Calu3 (cell line): Measurements from ENCODE around the gene ASTN2. TPM values are rescaled to one million over a fixed set of nuclear protein-coding genes. Genes with fewer than 3 reads are reported as not detected.

Experiments
- BruUV-seq: library from RNA; stranded (reverse); fragments of 400-500 nt; replicated peaks from 2 replicates; lab custom pipeline; 2021; lab: Mats Ljungman, UMichigan
- CTCF ChIA-PET: fragments of 300-600 bp; sonication (Branson Sonifier 250); formaldehyde crosslinking; loops from one replicate; lab custom pipeline; 2022; ENCODE audit warnings: antibody characterized with exemption; lab: Charles Lee
- DNase-seq: peaks from one replicate; pipeline ENCODE4 v3.0.0; 2022
- H3K27ac Mint-ChIP-seq: one replicate; pipeline ENCODE4 v1.8.0; 2022; ENCODE audit warnings: mixed read lengths; ENCODE audit not compliant: unreplicated experiment
- H3K27me3 Mint-ChIP-seq: one replicate; pipeline ENCODE4 v1.8.0; 2022; ENCODE audit warnings: mixed read lengths; ENCODE audit not compliant: unreplicated experiment
- H3K36me3 Mint-ChIP-seq: one replicate; pipeline ENCODE4 v1.8.0; 2022; ENCODE audit warnings: mild to moderate bottlenecking, moderate library complexity, mixed read lengths; ENCODE audit not compliant: insufficient read depth, unreplicated experiment
- H3K4me1 Mint-ChIP-seq: one replicate; pipeline ENCODE4 v1.8.0; 2022; ENCODE audit warnings: mild to moderate bottlenecking, low read depth, mixed read lengths; ENCODE audit not compliant: unreplicated experiment
- H3K4me3 Mint-ChIP-seq: one replicate; pipeline ENCODE4 v1.8.0; 2022; ENCODE audit warnings: mild to moderate bottlenecking, low read depth, moderate library complexity, mixed read lengths; ENCODE audit not compliant: unreplicated experiment
- H3K9me3 Mint-ChIP-seq: one replicate; pipeline ENCODE4 v1.8.0; 2022; ENCODE audit warnings: low read depth, mixed read lengths; ENCODE audit not compliant: unreplicated experiment
- CTCF ChIP-seq: fragments of 200-600 bp; IDR thresholded peaks from one replicate; pipeline ENCODE4 v1.8.0; 2022; ENCODE audit warnings: antibody characterized with exemption; ENCODE audit not compliant: unreplicated experiment
- intact Hi-C: fragments of 100-400 bp; cut with micrococcal nuclease; formaldehyde crosslinking; loops from one replicate; pipeline ENCODE4 v1.10.0; 2022; ENCODE audit not compliant: unreplicated experiment
- total RNA-seq: library from RNA; stranded (reverse); gene quantifications from 2 replicates; pipeline ENCODE4 v1.2.3, GENCODE V29; 2022

The ASTN2 gene
- total RNA-seq, 1 experiment from 2014 or later, result 1.7 TPM

GRCh38 chr9:116491219-116491618 is 923.6 kb downstream of the ASTN2 start:
- CTCF ChIA-PET, result no interaction called here
- Mint-ChIP-seq H3K9me3 (no peaks in the 10 kb centered on the region), H3K36me3 (no peaks in the 10 kb centered on the region)

GRCh38 chr9:116490321-116490720 is 924.5 kb downstream of the ASTN2 start:
- no TSS peak for BruUV-seq
- Mint-ChIP-seq H3K36me3 (no peaks in the 10 kb centered on the region), H3K27me3 (no peaks in the 10 kb centered on the region), H3K4me3 (no peak overlapping the region), H3K4me1 (no peaks in the 10 kb centered on the region), H3K9me3 (no peaks in the 10 kb centered on the region), H3K27ac (no peak overlapping the region)
- no peak for DNase-seq
- CTCF ChIA-PET, result no interaction called here
- intact Hi-C loops, result no loop called here
- no peak for TF ChIP-seq CTCF

More at GRCh38 chr9:116491219-116491618, 923.6 kb downstream of the ASTN2 start:
- no peak for DNase-seq
- no TSS peak for BruUV-seq
- intact Hi-C loops, result no loop called here
- Mint-ChIP-seq H3K4me3 (no peak overlapping the region), H3K27ac (no peak overlapping the region), H3K27me3 (no peaks in the 10 kb centered on the region), H3K4me1 (no peaks in the 10 kb centered on the region)
- no peak for TF ChIP-seq CTCF

- H3K27me3 Mint-ChIP-seq, result no peaks in the 10 kb centered on the region
- no peak for TF ChIP-seq CTCF
- no peak for DNase-seq
- H3K4me3 Mint-ChIP-seq, result no peak overlapping the region
- no peaks in the 10 kb centered on the region for H3K36me3 Mint-ChIP-seq
- no peak overlapping the region for H3K27ac Mint-ChIP-seq
- CTCF ChIA-PET, result no interaction called here
- no peaks in the 10 kb centered on the region for H3K4me1 Mint-ChIP-seq
- BruUV-seq, result no TSS peak
- intact Hi-C loops, result no loop called here
- no peaks in the 10 kb centered on the region for H3K9me3 Mint-ChIP-seq
Measured at GRCh38 chr9:116488373-116488772, 926.5 kb downstream of the ASTN2 start.

GRCh38 chr9:116484492-116485061 is 930.3 kb downstream of the ASTN2 start:
- DNase-seq, result no peak
- H3K27me3 Mint-ChIP-seq, result no peaks in the 10 kb centered on the region
- H3K9me3 Mint-ChIP-seq, result no peaks in the 10 kb centered on the region
- no peak overlapping the region for H3K4me3 Mint-ChIP-seq
- BruUV-seq, result no TSS peak
- CTCF ChIA-PET, result no interaction called here
- H3K36me3 Mint-ChIP-seq, result no peaks in the 10 kb centered on the region
- TF ChIP-seq CTCF, result no peak
- H3K27ac Mint-ChIP-seq, result no peak overlapping the region
- intact Hi-C loops, result no loop called here
- no peaks in the 10 kb centered on the region for H3K4me1 Mint-ChIP-seq
